Bone marrow (tissue), 2 donors: Measurements from ENCODE around the gene SLC25A21.
"Not testable (repeated sequence)": the region's sequence is repeated elsewhere in the genome, so short reads cannot be mapped to it uniquely, and the experiment has no call there.

Experiments used
- DNase-seq, 2 donors: peaks; one replicate each; lab custom pipeline; 2025; lab: John Stamatoyannopoulos, UW

SLC25A21 gene

GRCh38 chr14:36823651-36824050 lies 348.8 kb downstream of the SLC25A21 start:
- DNase-seq, result no peak

GRCh38 chr14:36822685-36823084 lies 349.7 kb downstream of the SLC25A21 start:
- no peak for DNase-seq

- no peak for DNase-seq
Measured at GRCh38 chr14:36820901-36821300, 351.5 kb downstream of the SLC25A21 start.

GRCh38 chr14:36820111-36820709 lies 352.2 kb downstream of the SLC25A21 start:
- DNase-seq, result no peak

- no peak for DNase-seq
Measured at GRCh38 chr14:36818794-36819384, 353.5 kb downstream of the SLC25A21 start.

GRCh38 chr14:36818246-36818645 lies 354.2 kb downstream of the SLC25A21 start:
- no peak for DNase-seq

GRCh38 chr14:36817071-36817930 lies 355.1 kb downstream of the SLC25A21 start:
- DNase-seq, result no peak

GRCh38 chr14:36816481-36816880 lies 355.9 kb downstream of the SLC25A21 start:
- DNase-seq, result no peak

GRCh38 chr14:36814783-36815182 lies 357.6 kb downstream of the SLC25A21 start:
- DNase-seq, result not testable (repeated sequence)

GRCh38 chr14:36810209-36810608 lies 362.2 kb downstream of the SLC25A21 start:
- no peak for DNase-seq

- no peak for DNase-seq
Measured at GRCh38 chr14:36807727-36808126, 364.7 kb downstream of the SLC25A21 start.

- DNase-seq, result no peak
Measured at GRCh38 chr14:36805131-36805559, 367.3 kb downstream of the SLC25A21 start.

- no peak for DNase-seq
Measured at GRCh38 chr14:36797634-36798033, 374.8 kb downstream of the SLC25A21 start.

GRCh38 chr14:36791402-36791801 lies 381.0 kb downstream of the SLC25A21 start:
- no peak for DNase-seq

GRCh38 chr14:36785511-36785910 lies 386.9 kb downstream of the SLC25A21 start:
- DNase-seq, result no peak

- DNase-seq, result no peak
Measured at GRCh38 chr14:36784541-36784940, 387.9 kb downstream of the SLC25A21 start.

- DNase-seq, result no peak
Measured at GRCh38 chr14:36781897-36782296, 390.5 kb downstream of the SLC25A21 start.

- no peak for DNase-seq
Measured at GRCh38 chr14:36773558-36773957, 398.8 kb downstream of the SLC25A21 start.

GRCh38 chr14:36773136-36773540 lies 399.3 kb downstream of the SLC25A21 start:
- no peak for DNase-seq

- DNase-seq, result no peak
Measured at GRCh38 chr14:36771028-36771640, 401.3 kb downstream of the SLC25A21 start.

GRCh38 chr14:36768638-36769337 lies 403.6 kb downstream of the SLC25A21 start:
- DNase-seq, result no peak
